Activated CD4-positive, CD25-positive, alpha-beta regulatory T cell treated with anti-CD3 and anti-CD28 coated beads, Interleukin-2, amount 50 U/mL, for 24 hours (primary cell): Measurements from ENCODE around the gene GRIK2.
"Not testable (repeated sequence)": the region's sequence is repeated elsewhere in the genome, so short reads cannot be mapped to it uniquely, and the experiment has no call there.

Experiments
- ATAC-seq, 2 donors: fragments of 150-1000 bp; cut with Tn5 transposase; one replicate each; pipeline ENCODE4 v1.10.0; 2021; ENCODE audit warnings: mild to moderate bottlenecking in 1 of 2, moderate library complexity in 1 of 2

The GRIK2 gene

DNA sequence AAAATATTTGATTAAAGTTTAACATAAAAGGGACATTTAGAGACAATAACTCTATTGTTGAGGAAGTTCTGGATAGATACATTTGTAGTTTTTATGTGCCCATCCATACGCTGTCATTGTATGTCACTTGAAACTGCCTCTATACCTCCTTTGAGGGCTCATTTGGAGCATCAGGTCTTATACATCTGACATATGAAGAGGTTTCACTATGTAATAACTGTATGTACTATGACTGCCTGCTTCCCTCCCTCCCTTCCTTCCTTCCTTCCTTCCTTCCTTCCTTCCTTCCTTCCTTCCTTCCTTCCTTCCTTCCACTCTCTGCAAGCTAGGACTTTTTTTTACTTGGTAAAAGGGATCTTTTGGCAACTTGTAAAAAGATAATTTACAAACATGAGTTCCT lies 657.5 kb downstream of the GRIK2 start:
- no peak for ATAC-seq

GRCh38 chr6:102051720-102052119 lies 658.2 kb downstream of the GRIK2 start:
- no peak for ATAC-seq

- no peak for ATAC-seq
Measured at GRCh38 chr6:102064142-102064541, 670.6 kb downstream of the GRIK2 start.

- ATAC-seq = no peak
Measured at GRCh38 chr6:102066301-102066700, 672.8 kb downstream of the GRIK2 start.

DNA sequence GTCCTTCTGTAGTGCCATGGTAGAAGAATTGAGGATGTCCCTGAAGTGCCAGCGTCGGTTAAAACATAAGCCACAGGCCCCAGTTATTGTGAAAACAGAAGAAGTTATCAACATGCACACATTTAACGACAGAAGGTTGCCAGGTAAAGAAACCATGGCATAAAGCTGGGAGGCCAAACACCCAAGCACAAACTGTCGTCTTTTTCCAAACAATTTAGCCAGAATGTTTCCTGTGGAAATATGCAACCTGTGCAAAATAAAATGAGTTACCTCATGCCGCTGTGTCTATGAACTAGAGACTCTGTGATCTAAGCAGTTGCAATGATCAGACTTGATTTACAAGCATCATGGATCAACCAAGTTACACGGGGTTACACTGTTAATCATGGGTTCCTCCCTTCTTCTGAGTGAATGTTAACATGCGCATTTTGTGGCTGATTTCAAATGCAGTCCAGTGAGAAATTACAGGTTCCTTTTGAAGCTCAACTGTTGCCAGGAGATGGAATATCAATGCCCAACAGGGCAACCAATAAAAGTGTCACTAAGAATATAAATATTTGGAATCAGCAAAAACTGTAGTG lies 674.9 kb downstream of the GRIK2 start:
- no peak for ATAC-seq

- ATAC-seq = no peak
Measured at GRCh38 chr6:102075539-102075938, 682.0 kb downstream of the GRIK2 start.

DNA sequence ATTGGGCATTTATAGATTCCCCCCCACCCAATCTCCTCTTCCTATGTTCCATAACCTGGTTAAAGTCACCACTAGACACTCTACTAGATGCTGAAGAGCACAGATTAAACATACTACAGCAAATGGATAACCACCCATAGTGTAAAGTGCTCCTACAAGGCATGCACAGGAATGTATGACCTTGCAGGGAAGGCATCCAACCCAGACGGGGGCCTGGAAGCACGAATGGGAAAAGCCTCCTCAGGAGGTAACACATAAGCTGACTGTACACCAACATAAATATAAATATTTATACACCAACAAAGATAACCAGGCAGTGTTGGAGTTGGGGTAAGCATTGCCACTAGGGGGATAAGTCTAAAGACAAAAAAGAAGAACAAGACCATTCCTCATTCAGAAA lies 691.7 kb downstream of the GRIK2 start:
- ATAC-seq = no peak

GRCh38 chr6:102088160-102088559 lies 694.7 kb downstream of the GRIK2 start:
- not testable (repeated sequence) for ATAC-seq

DNA sequence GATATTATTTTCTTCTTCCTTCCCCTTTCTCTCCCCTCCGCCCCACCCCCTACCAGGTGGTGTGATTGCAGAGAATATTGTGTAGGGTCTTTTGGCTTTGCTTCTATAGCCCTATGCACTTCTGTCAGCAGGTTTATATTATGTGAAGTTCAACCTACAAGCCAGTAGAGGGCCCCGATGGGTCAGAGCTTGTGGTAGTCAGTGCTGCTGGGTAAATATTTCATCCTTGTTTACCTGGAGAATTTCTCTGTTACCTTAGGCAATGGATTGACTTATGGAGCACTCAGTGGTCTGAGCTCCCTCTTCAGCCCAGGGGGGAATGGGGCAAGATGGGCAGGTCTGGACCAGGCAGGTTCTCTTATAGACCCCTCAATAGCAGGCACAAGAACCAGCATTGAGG lies 720.9 kb downstream of the GRIK2 start:
- ATAC-seq = no peak

GRCh38 chr6:102115911-102116310 lies 722.4 kb downstream of the GRIK2 start:
- no peak for ATAC-seq

GRCh38 chr6:102118034-102118433 lies 724.5 kb downstream of the GRIK2 start:
- ATAC-seq = no peak
